ENCODE results near the gene THNSL1.

The THNSL1 gene

GRCh38 chr10:24988831-24989640 lies 27.4 kb upstream of the THNSL1 start:
- no peak overlapping the region for H3K4me3 ChIP-seq
- H3K27ac ChIP-seq, result no peak overlapping the region
- DNase-seq (ENCODE audit: low spot score), result no peak
- TF ChIP-seq CTCF (IDR thresholded peaks at IDR 0.05), result no peak

GRCh38 chr10:24989867-24990266 lies 26.5 kb upstream of the THNSL1 start:
- Histone ChIP-seq H3K27ac (no peak overlapping the region), H3K4me3 (no peak overlapping the region)
- no peak for DNase-seq (ENCODE audit: low spot score)
- TF ChIP-seq CTCF (IDR thresholded peaks at IDR 0.05), result no peak

GRCh38 chr10:24991298-24991697 lies 25.1 kb upstream of the THNSL1 start:
- no peak for DNase-seq (ENCODE audit: low spot score)
- H3K4me3 ChIP-seq, result no peak overlapping the region
- no peak for TF ChIP-seq CTCF (IDR thresholded peaks at IDR 0.05)
- H3K27ac ChIP-seq, result no peak overlapping the region

GRCh38 chr10:24992512-24993133 lies 23.8 kb upstream of the THNSL1 start:
- TF ChIP-seq CTCF (IDR thresholded peaks at IDR 0.05), result no peak
- no peak overlapping the region for H3K4me3 ChIP-seq
- no peak for DNase-seq (ENCODE audit: low spot score)

GRCh38 chr10:24993237-24993958 lies 23.0 kb upstream of the THNSL1 start:
- Histone ChIP-seq H3K4me3 (no peak overlapping the region), H3K27ac (no peak overlapping the region)
- DNase-seq (ENCODE audit: low spot score), result no peak
- no peak for TF ChIP-seq CTCF (IDR thresholded peaks at IDR 0.05)

More at GRCh38 chr10:24992512-24993133, 23.8 kb upstream of the THNSL1 start:
- no peak overlapping the region for H3K27ac ChIP-seq

- H3K4me3 ChIP-seq, result no peak overlapping the region
- TF ChIP-seq CTCF (IDR thresholded peaks at IDR 0.05), result no peak
- H3K27ac ChIP-seq, result no peak overlapping the region
- DNase-seq (ENCODE audit: low spot score), result no peak
Observed at GRCh38 chr10:24995072-24995471, 21.3 kb upstream of the THNSL1 start.

Measured in coronary artery (tissue), 2 donors.